ENCODE data around the gene FBXL20. TPM values are rescaled to one million over a fixed set of nuclear protein-coding genes. Genes with fewer than 3 reads are reported as not detected.

The FBXL20 gene
- total and polyA plus RNA-seq, 2 of the 8 experiments (the other 6 are each of a cell fraction or from before 2014, with no cell fraction given): 5.5 to 11.0 TPM

- CTCF ChIA-PET (ENCODE audit: partially characterized antibody): interaction anchor here (1.5 to 24.1 kb wide), 4 partner anchors 9 to 54 kb away, joined by 3 to 982 read pairs (median 18); partner anchors contain the start of gene ARL5C
- H3K14ac ChIP-seq (ENCODE audit: insufficient read length): no peak overlapping the region
- H2AFZ ChIP-seq (ENCODE audit: low read length): no peak overlapping the region
- FAIRE-seq (no peak), DNase-seq (ENCODE audit: low read depth in 1 of 2, low spot score in 2 of 2) (no peak)
- no peak overlapping the region for H3K4ac ChIP-seq (replicated peaks; ENCODE audit: insufficient read length, low read depth, low read length)
- H3K56ac ChIP-seq (replicated peaks; ENCODE audit: insufficient read length, low read depth, low read length): no peak overlapping the region
- H3K79me2 ChIP-seq (ENCODE audit: control insufficient read depth in 1 of 2, insufficient read depth in 2 of 2, low read length in 2 of 2): no peaks in the 10 kb centered on the region
- TF ChIP-seq NANOG (IDR thresholded peaks at IDR 0.05; ENCODE audit: insufficient read depth, low read depth, low read length, poor library complexity, severe bottlenecking): no peak
- no peak for TF ChIP-seq KDM1A (IDR thresholded peaks at IDR 0.05; ENCODE audit: borderline replicate concordance, low read length)
- TF ChIP-seq MAFK (IDR thresholded peaks at IDR 0.05; ENCODE audit: low read depth, low read length): no peak
- TF ChIP-seq ASH2L (IDR thresholded peaks at IDR 0.05; ENCODE audit: low read length): no peak
- TF ChIP-seq GABPA (IDR thresholded peaks at IDR 0.05; ENCODE audit: borderline replicate concordance, insufficient read depth, low read length): no peak
- no peak for TF ChIP-seq CHD1 (IDR thresholded peaks at IDR 0.05; ENCODE audit: low read depth, low read length)
- TF ChIP-seq SP2 (IDR thresholded peaks at IDR 0.05; ENCODE audit: low read length): no peak
- no peak for TF ChIP-seq SRF (IDR thresholded peaks at IDR 0.05; ENCODE audit: low read depth, low read length)
- no peak for TF ChIP-seq USF2 (IDR thresholded peaks at IDR 0.05; ENCODE audit: low read length)
- TF ChIP-seq TAF7 (optimal IDR thresholded peaks at IDR 0.05; ENCODE audit: borderline replicate concordance, low read depth, low read length): no peak
- TF ChIP-seq ATF2 (IDR thresholded peaks at IDR 0.05; ENCODE audit: low read length): no peak
- 88% methylated on average over 7 of the region's 8 CpGs; no CpG with 5 or more reads in 1 of the 2 experiments for WGBS, 2 experiments (ENCODE audit: extremely low coverage in 1 of 2, insufficient coverage in 1 of 2, insufficient read length in 1 of 2, insufficient replicate concordance in 2 of 2, low coverage in 1 of 2, low lambda C conversion rate in 2 of 2, missing lambda C conversion rate in 1 of 2)
- H3K79me1 ChIP-seq (ENCODE audit: low read depth, low read length): no peaks in the 10 kb centered on the region
- H4K8ac ChIP-seq (ENCODE audit: extremely low read depth, insufficient read depth, low read length): no peak overlapping the region
- H3K4me2 ChIP-seq (ENCODE audit: insufficient read depth in 1 of 2, low read depth in 2 of 2, low read length in 2 of 2): no peak overlapping the region
- H3K18ac ChIP-seq (ENCODE audit: extremely low read depth, low read length): no peak overlapping the region; the same call in 1 of the 2 replicates
- H3K9ac ChIP-seq (replicated peaks in 1 of 4; ENCODE audit: extremely low read depth in 1 of 4, low read depth in 3 of 4, low read length in 3 of 4): no peak overlapping the region
- peaks cover 0 to 10% (median 6%) of the 10 kb centered on the region in 4 experiments; a peak in 5 of 7 replicates for H3K4me1 ChIP-seq (replicated peaks in 1 of 4; ENCODE audit: control insufficient read depth in 3 of 4, insufficient read depth in 4 of 4, low read length in 3 of 4)
- no peak overlapping the region for H2BK120ac ChIP-seq (replicated peaks; ENCODE audit: low read depth, low read length)
- no peak overlapping the region for H3K27ac ChIP-seq (ENCODE audit: low read depth, low read length)
- no peak overlapping the region for H2BK12ac ChIP-seq (ENCODE audit: low read depth, low read length)
- no peak overlapping the region for H2BK5ac ChIP-seq (ENCODE audit: low read depth, low read length)
- H3K4me3 ChIP-seq (ENCODE audit: extremely low read depth in 1 of 4, insufficient read depth in 2 of 4, low read depth in 3 of 4, low read length in 4 of 4): no peak overlapping the region
- no peak overlapping the region for H3K23ac ChIP-seq (ENCODE audit: insufficient read length)
- H4K5ac ChIP-seq (ENCODE audit: insufficient read length, low read depth, low read length): no peak overlapping the region
- peak overlapping the region; percentile 61; the same call in 1 of the 2 replicates for H2BK20ac ChIP-seq (ENCODE audit: low read length)
- peaks cover 0 to 27% (median 19%) of the 10 kb centered on the region in 4 experiments; a peak in 6 of 7 replicates for H3K27me3 ChIP-seq (replicated peaks in 1 of 4; ENCODE audit: control insufficient read depth in 3 of 4, extremely low read depth in 1 of 4, insufficient read depth in 3 of 4, low read length in 3 of 4)
- H4K91ac ChIP-seq (replicated peaks; ENCODE audit: insufficient read length, low read length): no peak overlapping the region
- POLR2A ChIA-PET (ENCODE audit: partially characterized antibody): interaction anchor here (0.9 to 7.8 kb wide), 3 partner anchors 13 to 26 kb away, joined by 4 to 92 read pairs (median 6); partner anchors contain the start of gene RPL19
- peak overlapping the region; percentile 88 for H2BK15ac ChIP-seq (ENCODE audit: low read length)
- no peaks in the 10 kb centered on the region for H3K9me3 ChIP-seq (ENCODE audit: insufficient read depth in 2 of 2, low read depth in 1 of 2, low read length in 1 of 2)
- no peaks in the 10 kb centered on the region for H3K23me2 ChIP-seq (ENCODE audit: low read depth, low read length)
- H4K20me1 ChIP-seq (replicated peaks in 1 of 2; ENCODE audit: control insufficient read depth in 1 of 2, insufficient read depth in 2 of 2, low read length in 2 of 2): no peaks in the 10 kb centered on the region
- no peaks in the 10 kb centered on the region for H3K36me3 ChIP-seq (ENCODE audit: control insufficient read depth in 2 of 4, insufficient read depth in 4 of 4, low read length in 3 of 4)
- H2AK5ac ChIP-seq (ENCODE audit: low read depth, low read length): peak overlapping the region; percentile 65; the same call in 1 of the 2 replicates
Observed at GRCh38 chr17:39218906-39219305, 182.5 kb downstream of the FBXL20 start.

All from H1 (cell line).